GM21447 (cell line): ENCODE data around the gene CACNA1D.

Experiments
- ATAC-seq: cut with Tn5 transposase; IDR thresholded peaks from one replicate; pipeline ENCODE4 v1.9.1; 2021; ENCODE audit not compliant: unreplicated experiment

The CACNA1D gene

DNA sequence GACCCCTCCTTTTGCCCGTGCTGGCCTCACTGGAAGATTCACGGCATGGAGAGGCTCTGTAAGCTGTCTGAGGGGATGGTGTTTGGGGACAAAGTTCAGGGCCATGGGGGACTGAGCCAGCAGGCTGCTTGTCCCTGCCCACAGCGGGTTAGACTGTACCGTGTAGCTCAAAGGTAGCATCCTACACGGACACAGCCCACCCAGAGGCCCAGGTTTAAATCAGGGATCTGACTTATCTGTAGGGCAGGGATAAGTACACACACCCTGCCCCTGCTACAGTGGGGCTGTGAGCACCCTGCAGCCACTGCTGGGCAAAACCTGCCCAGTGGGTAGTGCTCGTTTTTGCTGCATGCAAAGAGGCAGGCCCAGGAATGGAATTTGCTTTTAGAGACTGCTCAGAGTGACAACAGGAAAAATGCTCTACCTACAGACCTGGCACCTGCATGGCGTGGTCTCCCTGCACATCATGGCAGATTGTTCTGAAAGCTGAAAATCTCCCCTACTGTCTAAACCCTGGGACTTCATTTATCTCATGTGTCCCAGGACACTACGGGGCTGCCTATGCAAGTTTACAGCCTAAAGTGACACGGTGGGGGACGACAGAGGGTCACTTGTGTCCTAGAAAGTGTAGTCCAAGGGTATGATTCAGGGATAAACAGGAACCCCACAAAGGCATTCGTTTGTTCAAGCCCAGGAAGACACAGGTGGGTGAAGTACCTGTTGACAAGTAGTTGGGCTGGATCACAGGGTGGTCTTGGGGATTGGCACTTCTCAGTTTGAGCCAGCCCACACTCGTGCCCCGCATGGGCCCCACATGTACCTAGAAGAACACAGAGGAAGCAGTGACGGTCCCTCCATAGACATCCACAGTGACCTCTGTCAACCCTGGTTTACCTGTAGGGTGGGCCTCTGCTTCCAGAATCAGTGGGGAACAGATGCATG lies 324.1 kb downstream of the CACNA1D start:
- no peak for ATAC-seq

DNA sequence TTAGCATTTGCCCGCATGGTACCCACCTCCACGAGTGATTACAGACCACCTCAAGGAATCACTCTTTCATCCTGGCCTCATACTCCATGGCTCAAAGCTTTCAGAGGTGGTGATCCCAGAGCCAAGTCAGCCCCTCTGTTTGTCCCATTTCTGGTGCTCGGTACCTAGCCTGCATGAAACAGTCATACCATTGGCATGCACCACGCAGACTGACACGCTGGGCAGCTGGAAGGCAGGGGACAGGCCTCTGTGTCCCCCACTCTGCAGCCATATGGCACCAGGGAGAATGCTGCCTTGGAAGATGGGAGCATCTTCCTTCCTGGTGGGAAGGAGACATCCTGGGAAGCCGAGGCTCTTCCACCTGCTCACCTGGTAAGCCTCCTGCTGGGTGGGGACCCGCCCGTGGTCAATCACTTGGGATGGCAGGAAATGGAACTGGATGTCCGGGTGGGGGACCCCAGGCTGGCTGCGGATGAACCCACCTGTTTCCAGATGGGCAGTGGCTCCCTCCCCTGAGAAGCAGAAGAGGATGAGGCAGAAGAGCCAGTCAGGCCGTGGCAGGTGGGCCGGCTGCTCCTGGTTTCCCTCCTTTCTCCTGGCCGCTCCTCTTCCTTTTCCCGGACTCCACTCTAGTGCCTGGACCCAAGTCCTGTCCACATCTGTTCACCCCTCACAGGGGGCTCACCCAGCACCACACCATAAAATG lies 324.9 kb downstream of the CACNA1D start:
- ATAC-seq: no peak

DNA sequence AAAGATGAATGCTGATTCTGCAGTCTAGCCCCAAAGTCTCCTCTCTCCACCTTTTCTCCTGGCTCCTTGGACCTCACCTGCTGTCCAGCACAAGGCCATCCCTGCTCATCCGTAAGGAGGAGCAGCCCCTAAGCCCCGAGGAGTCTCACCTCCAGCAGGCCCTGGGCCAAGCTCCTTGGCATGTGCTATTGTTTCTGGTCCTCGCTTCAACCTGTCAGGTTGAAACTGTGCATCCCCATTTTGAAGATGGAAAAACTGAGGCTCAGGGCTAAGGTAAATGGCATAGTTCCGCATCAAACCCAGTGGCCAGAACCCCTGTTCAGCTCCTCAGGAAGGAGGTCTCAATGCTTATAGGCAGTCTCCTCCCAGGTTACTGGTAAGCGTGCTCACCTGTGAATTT lies 325.7 kb downstream of the CACNA1D start:
- ATAC-seq: no peak

DNA sequence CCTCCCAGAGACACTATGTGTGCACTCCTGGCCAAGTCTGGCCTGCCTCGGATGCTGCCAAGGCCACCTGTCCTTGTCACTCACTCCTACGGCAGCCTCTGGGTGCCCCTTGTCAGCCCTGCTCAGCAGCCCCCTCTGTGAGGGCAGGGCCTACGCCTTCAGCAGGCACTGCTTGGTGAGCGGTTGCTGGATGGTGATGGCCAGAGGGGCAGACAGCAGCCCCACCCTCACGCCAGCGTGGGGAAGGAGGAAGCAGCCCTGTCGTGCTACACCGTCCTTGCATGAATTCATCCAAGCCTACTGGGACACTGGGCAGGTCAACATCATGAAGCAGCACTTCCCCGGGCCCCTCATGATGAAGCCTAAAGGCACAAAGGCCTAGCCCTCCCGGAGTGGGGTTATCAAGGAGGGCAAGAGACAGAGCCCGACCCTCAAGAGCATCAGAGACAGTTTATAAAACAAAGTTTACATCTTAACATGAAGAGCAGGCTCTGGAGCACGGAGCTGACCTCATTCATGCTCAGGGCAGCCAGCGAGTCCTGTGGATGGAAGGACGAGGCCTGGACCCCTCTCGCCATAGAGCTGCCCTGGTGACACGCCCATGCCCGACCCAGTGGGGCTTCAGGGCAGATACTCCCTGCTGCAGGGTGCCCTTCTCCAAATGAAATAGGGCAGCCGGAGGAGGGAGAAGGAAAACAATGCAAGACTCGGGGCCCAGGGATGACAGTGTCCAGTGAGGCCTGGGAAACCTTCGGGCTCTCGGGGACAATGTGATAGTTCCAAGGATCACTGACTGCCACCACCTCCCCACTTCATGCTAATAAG lies 326.6 kb downstream of the CACNA1D start:
- ATAC-seq: no peak

DNA sequence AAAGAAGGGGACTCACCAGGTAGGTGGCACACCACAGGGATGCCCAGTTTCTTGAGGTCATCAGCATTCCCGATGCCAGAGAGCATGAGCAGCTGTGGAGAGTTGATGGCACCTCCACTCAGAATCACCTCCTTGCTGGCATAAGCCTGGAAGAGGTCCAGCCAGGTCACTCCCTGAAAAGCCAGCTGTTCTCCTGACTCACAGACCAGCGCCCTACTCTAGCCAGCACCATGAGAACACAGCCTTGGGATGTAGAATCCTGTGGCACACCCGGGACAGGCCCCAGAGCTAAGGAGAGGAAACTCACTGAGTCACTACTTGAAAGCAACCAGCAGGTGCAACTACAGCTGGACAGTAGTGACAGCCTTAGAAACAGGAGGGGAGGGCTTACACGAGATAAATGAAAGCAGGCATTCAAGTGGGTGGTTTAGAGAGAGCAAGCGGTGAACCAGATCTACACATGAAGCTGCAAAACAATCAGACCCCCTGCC lies 327.3 kb downstream of the CACNA1D start:
- ATAC-seq: no peak

DNA sequence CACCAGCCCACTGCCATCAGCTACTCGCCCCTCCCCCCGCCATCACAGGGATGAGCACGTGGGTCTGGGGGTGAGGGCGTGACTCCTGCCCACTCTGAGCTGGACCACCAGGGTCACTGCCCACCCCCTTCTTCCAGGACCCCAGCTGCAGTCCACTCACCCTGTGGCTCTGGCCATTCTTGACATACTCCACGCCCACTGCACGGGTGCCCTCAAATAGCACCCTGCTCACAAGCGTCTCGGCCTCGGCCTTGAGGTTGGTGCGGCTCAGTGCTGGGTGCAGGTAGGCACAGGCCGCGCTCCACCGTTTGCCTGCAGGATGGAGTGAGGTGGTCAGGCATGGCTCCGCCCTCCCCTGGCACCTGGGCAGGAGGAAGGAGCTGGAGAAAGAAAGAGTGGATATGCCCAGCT lies 327.9 kb downstream of the CACNA1D start:
- ATAC-seq: no peak

DNA sequence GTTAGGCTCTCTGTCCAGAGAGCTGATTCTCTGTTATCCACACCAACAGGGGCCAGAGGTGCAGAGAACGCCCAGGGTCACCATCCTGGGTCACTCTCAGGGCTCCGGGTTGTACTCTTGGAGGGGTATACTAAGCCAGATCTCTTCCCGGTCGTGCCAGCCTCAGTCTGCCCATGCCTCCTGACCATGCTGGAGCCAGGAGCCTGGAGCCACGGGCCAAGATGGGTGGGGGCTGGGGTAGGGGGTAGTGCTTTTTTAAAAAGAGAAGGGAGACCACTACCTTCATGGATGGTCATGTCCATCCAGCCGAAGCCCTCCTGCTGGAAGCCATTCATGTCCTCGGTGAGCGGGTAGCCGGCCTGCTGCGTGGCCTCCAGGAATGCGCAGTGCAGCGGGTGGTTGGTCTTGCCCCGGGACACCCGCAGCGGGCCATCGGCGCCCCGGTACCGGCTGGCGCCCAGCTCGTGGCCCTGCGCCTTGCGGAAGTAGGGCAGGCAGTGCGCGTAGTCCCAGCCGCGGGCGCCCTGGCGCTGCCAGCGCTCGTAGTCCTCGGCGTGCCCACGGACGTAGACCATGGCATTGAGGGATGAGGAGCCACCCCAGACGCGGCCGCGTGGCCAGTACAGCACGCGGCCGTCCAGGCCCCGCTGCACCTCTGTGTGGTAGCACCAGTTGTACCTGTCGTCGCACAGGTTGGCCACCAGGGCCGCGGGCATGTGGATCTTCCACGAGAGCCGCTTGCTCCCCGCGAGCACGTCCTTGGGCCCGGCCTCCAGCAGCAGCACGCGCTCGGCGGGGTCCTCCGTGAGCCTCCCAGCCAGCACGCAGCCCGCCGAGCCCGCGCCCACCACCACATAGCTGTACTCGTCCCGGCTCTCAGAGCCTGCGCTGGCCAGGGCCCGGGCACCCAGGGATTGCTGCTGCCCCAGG lies 328.9 kb downstream of the CACNA1D start:
- ATAC-seq: no peak

DNA sequence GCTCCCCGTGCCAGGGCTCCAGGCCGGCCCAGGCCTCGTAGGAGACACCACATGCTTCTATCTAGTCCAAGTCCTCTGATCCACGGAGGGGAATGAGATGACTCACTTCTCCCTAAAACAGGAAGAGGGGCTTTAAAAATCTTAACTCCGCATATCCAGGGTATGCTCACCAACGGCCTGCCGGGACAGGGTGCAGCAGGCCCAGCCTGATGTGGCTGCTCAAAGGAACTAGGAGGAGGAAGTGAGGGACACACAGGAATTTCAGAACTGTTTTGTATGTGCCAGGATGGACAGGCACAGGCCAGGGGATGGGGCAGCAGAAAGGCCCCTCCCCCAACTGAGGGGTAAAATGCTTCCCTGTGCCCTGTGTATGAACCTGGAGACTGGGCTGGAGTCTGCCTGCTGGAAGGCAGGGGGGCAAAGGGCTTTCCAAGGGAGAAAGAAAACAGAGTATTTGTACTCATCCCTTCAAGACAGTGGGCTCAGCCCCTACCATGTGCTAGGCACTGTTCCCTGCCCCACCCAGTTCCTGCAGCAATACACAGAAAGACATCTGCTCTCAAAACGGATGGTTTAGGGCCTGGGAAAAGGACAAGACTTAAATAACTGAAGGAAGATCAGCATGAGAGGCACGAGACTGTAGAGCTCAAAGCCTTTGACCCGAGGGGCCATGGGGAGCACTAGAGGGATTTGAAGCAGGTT lies 329.7 kb downstream of the CACNA1D start:
- no peak for ATAC-seq

DNA sequence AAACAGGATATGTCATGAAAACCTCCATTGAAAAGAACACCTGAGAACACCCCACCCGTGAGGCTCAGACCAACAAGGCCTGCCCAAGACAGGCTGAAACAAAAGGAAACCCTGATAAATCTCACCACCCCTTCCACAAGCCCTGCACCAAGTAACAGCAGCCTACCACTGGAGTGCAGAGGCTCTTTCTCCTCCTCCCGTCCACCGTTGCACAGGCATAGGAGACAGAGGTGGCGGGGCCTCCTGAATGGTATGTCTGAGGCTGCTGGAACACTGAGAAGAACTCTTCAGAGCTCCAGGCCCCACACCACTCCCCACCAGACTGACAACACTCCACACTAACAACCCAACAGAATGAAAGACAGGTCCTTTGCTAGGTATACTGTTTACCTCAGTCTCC lies 330.4 kb downstream of the CACNA1D start:
- no peak for ATAC-seq

DNA sequence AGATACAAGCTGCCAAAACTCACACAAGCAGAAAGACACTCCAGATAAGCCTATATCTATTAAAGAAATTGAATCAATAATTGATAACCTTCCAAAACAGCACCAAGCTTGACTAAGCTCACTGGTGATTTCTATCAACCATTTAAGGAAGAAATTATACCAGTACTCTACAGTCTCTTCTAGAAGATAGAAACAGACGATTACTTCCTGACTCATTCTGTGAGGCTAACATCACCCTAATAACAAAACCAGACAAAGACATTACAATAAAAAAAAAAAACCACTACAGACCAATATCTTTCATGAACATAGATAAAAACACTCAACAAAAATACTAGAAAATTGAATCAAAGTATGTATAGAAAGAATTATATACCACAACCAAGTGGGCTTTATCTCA lies 331.6 kb downstream of the CACNA1D start:
- ATAC-seq: no peak

DNA sequence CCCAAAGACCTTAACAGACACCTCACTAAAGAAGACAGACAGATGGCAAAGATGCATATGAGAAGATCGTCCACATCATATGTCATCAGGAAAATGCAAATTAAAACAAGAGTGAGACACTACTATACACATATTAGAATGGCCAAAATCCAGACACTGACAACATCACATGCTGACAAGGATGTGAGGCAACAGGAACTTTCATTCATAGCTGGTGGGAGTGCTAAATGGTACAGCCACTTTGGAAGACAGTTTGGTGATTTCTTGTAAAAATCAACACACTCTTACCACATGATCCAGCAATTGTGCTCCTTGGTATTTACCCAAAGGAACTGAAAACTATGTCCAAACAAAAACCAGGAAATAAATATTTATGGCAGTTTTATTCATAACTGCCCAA lies 334.2 kb downstream of the CACNA1D start:
- ATAC-seq: no peak

DNA sequence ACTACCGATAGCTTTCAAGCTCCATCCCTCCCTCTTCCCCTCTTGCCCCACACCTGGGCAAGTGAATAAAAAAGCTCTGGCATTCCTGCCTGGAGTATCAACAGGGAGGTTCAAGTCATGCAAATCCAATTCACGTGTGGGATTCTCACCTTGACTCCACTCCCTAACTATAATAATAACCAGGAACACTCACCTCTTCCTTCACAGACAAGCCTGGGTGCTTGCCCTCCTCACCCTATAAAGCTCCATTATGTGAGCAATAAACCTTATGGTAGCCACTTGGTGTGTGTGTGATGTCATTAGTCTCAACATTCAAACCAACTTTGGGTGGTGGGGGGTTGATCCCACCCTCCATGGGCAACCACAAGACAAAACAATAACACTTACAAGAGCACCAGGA lies 335.2 kb downstream of the CACNA1D start:
- no peak for ATAC-seq

DNA sequence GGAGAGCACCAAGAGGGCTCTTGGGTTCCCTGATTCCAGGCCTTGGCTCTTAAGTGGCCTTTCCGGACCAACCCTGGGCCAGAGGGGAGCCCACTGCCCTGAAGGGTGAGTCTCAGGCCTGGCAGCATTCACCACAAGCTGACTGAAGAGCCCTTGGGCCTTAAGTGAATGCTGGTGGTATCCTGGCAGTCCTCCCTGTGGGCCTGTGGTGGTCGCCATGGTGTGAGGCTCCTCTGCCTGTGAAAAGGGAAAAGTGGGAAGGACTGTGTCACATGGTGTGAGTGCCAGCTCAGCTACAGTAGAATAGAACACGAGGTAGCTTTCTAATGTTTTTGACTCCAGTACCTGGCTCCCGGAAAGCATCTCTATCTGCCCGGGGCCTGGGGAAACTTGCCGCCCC lies 336.5 kb downstream of the CACNA1D start:
- ATAC-seq: no peak

DNA sequence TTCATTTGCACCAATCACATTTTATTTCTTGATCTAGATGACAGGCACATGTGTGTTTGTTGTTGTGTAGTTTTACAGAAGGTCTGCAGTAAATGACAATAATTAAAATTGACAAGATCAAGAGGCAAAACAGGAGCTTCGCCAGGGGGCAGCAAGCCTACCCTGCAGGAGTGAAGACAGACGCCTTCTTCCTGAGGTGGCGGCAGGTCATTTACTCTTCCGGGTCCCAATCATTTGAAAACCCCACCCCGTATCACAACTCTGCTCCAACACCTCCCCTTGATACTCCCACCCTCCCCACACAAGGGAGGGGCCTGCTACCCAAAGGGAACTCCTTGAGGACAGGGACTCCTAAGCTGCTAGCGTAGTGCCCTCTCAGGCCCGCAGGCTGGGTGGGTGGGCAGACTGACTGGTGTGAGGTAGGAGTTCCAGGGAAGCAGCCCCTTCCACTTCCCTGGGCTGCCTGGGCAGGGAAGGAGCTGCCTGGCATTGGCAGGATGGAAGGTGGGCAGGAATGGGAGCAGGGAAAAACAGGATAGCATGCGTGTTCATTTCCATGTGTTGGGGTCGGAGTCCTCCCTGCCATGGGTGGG lies 338.7 kb downstream of the CACNA1D start:
- ATAC-seq: no peak

DNA sequence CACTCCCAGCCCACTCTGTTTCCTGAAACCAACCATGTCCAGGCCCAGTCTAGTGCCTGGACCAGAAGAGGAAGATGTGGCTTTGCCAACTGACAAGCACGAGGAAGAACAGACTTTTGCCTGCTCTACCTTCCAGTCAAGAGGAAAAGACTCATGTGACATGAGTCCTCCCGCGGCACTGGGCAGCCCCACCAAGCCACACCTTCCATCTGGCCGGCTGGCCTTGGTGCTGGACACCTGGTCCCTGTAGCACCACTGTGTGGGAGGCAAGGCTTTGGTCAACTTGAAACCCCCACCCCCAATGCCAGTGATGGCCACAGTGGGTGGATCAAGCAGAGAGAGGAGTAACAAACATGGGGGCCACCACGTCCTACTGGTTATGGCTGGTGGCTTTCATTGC lies 339.3 kb downstream of the CACNA1D start:
- no peak for ATAC-seq

DNA sequence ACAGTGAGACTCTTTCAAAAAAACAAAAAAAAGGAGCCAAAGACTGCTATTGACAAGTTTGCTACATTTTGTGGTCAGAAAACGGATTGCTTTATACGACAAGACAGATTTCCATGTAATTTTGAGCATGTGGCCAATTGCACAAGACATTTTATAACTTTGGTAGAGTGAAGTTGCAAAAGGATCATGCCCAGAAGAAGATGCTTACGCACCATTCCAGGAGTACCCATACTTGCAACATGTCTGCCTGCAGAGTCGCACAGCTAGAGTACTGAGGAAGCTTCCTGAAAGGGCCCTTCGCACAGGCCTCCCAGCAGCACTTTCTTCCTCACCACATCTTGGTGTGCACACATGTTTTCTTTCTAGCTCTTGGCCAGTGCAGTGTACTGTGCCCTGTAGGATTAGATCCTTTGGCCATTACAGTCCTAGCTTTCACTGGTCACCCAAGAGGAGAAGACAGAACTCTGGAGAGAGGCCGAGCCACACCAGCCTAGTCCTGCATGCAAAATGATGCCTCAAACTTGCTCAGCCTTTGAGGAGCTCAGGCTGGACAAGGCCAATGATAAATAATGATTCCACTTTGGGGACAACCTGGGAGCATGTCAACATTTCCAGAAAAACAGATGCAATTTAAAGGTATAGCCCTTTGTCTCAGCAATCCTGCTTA lies 340.2 kb downstream of the CACNA1D start:
- ATAC-seq: no peak

DNA sequence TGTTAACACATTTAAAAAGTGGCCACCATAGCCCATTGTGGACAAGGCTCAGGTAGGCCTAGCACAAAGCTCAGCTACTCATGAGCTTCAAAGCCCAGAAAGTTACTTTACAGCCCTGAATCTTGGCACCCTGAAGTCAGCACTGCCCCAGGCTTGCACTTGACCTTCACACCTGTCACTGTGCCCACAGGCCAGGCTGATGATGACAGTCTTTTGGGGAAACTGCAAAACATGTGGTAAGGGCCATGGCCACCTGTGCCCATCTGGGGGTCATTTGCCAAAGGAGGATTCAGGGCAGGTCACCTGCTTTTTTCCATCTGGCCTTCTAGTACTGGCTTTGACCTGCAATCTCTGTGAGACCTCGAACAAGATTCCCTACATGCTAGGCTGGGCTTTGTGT lies 340.8 kb downstream of the CACNA1D start:
- ATAC-seq: no peak

DNA sequence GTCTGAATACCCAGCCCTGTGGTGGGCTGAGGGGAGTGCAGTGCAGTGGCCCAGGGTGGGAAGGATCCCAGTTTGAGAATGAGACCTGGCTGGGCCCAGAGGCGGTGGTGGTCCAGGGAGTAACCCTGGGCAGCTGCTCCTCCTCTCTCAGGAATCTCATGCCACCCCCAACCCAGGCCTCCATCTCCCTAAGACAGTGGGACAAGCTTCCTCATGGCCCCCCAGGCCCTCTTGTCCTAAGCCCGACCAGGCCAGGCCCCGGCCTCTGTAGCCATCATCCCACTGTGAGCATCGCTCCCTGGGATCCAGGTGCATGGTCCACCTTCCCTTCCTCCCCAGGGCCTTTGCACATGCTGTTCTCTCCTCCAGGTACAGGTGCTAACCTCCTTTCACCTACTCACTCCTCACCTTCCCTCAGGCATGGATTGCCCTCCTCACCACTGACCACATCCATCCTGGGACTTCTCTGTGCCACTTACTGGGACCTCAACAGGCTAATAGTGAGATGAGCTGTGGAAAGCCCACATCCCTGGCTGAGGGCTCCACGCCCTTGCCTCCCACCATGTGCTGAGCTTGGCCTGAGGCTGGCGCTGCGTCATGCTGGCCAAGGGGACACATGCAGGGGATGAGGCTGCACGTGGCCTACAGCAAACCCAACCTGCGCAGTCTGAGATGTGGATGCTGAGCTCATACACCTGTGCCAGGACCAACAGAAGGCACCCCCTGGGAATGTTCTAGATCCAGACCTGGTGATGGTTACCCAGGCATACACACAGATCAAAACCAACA lies 341.9 kb downstream of the CACNA1D start:
- ATAC-seq: no peak
